ENCODE measurements around the gene RAB10.
"Not testable (repeated sequence)": the region's sequence is repeated elsewhere in the genome, so short reads cannot be mapped to it uniquely, and the experiment has no call there.

Gene RAB10

DNA sequence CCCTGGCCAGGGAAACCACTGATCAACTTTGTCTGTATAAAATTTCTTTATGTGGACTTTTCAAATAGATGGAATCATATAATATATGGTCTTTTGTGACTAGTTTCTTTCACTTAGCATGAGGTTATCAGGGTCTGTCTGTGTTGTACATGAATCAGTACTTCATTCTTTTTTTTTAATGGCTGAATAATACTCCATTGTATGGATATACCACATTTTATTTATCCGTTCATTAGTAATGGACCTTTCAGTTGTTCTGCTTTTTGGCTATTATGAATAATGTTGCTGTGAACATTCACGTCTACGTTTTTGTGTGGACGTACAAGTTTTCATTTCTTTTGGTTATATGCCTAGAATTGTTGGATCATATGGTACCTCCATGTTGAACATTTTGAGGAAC is 69.9 kb downstream of the RAB10 start:
- no peak for FAIRE-seq

GRCh38 chr2:26108701-26109100 is 74.8 kb downstream of the RAB10 start:
- FAIRE-seq = not testable (repeated sequence)

GRCh38 chr2:26112201-26112600 is 78.3 kb downstream of the RAB10 start:
- no peak for FAIRE-seq

DNA sequence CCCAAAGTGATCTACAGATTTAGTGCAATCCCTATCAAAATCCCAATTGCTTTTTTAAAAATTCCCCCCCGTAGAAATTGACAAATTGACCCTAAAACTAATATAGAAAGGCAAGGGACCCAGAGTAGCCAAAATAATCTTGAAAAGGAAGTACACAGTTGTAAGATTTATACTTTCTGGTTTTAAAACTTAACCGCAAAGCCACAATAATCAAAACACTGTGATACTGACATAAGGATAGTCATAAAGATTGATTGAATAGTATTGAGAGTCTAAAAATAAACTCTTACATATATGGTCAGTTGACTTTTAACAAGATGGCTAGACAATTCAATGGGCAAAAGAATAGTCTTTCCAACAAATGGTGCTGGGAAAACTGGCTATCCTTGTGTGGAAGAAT is 80.3 kb downstream of the RAB10 start:
- FAIRE-seq = no peak

DNA sequence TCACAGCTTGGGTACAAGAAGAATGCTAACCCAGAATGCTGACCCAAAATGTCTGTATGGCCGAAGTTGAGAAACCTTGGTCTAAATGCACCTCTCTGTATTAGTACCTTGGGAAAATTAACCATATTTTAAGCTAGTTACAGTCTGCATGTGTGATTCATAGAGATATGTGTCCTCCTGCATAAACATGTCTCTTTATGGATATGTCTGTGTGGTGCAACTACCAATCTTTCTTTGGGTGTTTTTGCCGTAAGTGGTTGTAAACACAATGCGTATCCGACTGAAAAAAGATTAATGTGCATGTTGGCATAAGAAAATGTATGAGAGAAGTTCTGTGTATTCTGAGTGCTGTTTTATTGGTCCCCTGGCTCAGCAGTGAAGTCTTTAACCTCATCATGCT is 84.8 kb downstream of the RAB10 start:
- no peak for FAIRE-seq

- no peak for FAIRE-seq
Observed at GRCh38 chr2:26119521-26119920, 85.6 kb downstream of the RAB10 start.

DNA sequence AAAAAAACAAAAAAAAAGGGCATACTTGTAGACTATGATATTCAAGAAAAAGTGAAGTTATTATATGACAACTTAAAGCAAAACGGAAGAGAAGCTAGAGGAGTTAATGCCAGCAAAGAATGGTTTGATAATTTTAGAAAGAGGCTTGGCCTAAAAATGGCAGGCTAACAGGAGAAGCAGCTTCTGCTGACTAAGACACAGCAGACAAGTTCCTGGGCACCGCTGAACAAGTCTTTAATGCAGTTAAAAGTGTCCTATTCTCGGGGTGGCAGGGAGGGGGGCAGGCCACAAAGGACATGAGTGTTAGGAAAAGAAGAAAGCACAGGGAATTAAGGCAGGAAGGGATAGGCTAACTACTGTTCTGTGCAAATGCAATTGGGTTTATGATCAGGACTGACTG is 88.7 kb downstream of the RAB10 start:
- FAIRE-seq = no peak

DNA sequence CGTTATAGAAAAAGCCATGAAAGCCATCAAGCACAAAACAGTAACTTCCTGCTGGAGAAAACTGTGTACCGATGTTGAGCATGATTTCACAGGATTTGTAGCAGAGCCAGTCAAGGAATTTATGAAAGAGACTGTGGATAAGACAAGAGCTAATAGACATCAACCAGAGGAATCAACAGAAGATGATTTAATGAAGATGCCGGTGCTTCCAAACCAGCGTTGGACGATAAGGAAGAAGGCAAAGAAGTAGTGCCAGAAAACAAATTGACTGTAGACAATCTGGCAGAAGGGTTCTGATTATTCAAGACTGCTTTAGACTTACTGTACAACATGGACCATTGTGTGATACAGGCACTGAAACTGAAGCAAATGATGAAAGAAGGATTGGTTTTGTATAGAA is 89.5 kb downstream of the RAB10 start:
- no peak for FAIRE-seq

GRCh38 chr2:26126074-26126473 is 92.2 kb downstream of the RAB10 start:
- FAIRE-seq = no peak

- FAIRE-seq = no peak
Observed at GRCh38 chr2:26128176-26128575, 94.3 kb downstream of the RAB10 start.

GRCh38 chr2:26130763-26131162 is 96.9 kb downstream of the RAB10 start:
- FAIRE-seq = no peak

- no peak for FAIRE-seq
Observed at GRCh38 chr2:26136451-26136850, 102.6 kb downstream of the RAB10 start.

- no peak for FAIRE-seq
Observed at GRCh38 chr2:26139269-26140183, 105.6 kb downstream of the RAB10 start.

DNA sequence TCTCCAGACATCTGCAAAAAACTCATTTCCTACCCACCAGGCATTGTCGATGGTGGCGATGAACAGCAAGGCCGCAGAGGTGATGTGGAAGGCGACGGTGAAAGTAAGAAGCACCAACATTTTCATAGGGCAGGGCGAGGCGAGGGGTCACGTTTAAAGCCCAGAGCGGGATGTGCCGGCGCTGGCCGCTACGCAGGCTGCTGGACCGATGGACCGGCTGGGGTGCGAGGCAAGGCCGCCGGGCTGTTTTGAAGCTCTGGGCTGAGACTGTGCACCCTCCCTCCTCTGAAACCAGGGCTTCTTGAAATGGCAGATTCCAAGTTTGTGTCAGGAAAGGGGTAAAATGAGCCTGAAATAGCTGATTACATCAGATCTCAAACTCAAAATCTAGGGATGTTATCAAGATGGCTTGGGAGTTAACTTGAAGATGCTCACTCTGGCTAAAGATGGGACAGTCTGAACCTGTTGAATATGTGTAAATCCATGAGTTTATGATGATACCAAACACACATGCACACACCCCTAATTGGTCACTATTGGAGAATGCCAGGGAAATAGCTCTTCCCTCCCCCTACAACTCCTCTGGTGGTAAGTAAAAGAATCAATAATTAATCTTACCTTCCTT is 107.4 kb downstream of the RAB10 start:
- no peak for FAIRE-seq

DNA sequence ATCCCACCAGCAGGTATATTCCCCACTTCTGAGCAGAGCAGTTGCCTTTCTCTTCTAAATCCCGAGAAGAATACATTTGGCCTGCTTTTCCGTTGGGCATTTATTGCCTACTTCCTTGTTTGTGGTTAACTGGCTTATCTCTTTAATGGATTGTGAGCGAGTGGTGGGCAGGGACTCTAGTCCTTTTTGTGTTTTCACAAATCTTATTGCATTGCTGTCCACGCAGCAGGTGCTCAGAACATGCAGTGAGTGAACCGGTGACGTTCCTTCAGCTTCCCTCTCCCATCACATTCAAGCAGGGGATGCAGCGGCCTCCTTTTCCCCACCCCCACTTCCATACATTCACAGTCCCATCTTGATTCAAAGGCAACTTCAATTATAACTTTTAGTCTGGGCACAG is 110.1 kb downstream of the RAB10 start:
- FAIRE-seq = no peak

- peak; percentile 26 for FAIRE-seq
Observed at GRCh38 chr2:26144953-26145680, 111.2 kb downstream of the RAB10 start.

- FAIRE-seq = no peak
Observed at GRCh38 chr2:26148501-26148900, 114.6 kb downstream of the RAB10 start.

DNA sequence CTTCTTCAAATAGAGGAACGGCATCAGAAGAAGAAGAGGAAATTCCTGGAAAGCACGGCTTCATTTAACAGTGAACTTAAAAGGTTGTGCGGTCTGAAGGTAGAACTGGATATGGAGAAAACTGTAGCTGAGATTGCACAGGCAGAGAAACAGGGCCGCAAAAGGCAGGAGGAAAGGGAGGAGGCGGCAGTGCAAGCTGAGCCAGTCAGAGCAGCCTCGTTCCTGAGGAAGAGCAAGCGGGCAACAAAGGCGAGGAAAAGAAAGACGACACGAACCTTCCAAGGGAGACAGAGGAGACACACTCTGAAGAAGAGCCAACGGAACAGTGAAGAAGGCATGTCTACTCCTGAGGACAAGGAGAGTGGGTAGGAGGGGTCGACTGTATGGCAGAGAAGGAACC is 116.4 kb downstream of the RAB10 start:
- no peak for FAIRE-seq

GRCh38 chr2:26157580-26157979 is 123.7 kb downstream of the RAB10 start:
- FAIRE-seq = no peak

DNA sequence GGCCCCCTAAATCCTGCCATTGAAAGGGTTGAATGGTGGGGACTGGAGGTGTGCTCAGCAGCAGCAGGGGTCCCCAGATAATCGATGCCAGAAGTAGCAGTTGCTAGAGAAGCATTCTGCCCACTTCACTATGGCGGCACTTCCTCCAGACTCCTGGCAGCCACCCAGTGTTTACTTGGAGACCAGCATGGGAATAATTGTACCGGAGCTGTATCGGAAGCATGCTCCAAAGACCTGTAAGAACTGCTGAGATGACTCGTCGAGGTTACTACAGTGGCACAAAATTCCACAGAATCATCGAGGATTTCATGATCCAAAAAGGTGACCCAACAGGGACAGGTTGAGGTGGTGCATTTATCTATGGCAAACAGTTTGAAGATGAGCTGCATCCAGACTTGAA is 128.0 kb downstream of the RAB10 start:
- FAIRE-seq = no peak

DNA sequence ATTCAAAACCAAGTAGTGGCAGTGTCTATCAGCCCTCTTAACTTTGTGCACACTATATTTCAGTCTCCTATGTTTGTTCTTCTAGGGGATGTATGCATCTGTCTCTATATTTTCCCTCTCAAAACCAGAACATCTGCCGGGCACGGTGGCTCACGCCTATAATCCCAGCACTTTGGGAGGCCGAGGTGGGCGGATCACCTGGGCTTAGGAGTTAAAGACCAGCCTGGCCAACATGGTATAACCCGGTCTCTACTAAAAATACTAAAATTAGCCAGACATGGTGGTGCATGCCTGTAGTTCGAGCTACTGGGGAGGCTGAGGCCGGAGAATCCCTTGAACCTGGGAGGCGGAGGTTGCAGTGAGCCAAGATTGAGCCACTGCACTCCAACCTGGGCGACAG is 129.1 kb downstream of the RAB10 start:
- no peak for FAIRE-seq

DNA sequence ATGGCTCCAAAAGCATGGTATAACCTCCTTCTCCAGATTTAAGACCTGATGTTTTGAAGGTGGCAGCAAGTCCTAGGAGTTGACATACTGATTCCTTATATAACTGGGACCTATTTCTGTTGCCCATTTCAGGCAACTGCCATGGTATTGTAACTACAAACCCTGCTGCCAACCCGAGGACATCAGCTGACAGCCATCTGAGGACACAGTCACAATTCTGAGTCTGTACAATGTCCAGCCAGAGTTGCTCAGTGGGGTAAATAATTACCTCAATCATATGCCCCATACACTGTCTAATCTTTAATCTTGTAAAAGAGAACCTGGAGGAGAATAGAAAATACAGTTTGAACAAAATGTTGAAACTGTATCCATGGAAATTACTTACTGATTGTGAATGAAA is 130.3 kb downstream of the RAB10 start:
- FAIRE-seq = no peak

DNA sequence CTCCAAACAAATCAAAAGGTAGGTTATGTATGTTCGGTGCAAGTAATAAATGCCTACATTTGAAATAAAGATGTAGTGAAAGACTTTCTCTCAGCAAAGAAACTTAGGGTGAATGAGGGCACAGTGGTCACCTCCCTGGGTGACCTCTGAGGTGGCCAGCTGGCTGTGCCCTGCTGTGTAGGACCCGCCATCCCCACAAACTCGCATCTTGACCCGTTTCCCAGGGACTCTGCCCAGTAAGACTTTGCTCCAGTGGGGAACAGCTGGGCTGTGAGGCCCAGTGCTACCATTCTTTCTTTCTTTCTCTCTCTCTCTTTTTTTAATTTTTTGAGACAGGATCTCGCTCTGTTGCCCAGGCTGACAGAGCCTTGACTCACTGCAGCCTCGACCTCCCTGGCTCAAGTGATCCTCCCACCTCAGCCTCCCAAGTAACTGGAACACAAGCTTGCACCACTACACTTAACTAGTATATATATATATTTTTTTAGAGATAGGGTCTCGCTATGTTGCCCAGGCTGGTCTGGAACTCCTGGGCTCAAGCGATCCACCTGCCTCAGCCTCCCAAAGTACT is 130.8 kb downstream of the RAB10 start:
- no peak for FAIRE-seq

- no peak for FAIRE-seq
Observed at GRCh38 chr2:26165403-26165802, 131.5 kb downstream of the RAB10 start.
